Measurements from ENCODE around the gene ARHGAP1.
"Not testable (repeated sequence)": the region's sequence is repeated elsewhere in the genome, so short reads cannot be mapped to it uniquely, and the experiment has no call there.

ARHGAP1 gene

DNA sequence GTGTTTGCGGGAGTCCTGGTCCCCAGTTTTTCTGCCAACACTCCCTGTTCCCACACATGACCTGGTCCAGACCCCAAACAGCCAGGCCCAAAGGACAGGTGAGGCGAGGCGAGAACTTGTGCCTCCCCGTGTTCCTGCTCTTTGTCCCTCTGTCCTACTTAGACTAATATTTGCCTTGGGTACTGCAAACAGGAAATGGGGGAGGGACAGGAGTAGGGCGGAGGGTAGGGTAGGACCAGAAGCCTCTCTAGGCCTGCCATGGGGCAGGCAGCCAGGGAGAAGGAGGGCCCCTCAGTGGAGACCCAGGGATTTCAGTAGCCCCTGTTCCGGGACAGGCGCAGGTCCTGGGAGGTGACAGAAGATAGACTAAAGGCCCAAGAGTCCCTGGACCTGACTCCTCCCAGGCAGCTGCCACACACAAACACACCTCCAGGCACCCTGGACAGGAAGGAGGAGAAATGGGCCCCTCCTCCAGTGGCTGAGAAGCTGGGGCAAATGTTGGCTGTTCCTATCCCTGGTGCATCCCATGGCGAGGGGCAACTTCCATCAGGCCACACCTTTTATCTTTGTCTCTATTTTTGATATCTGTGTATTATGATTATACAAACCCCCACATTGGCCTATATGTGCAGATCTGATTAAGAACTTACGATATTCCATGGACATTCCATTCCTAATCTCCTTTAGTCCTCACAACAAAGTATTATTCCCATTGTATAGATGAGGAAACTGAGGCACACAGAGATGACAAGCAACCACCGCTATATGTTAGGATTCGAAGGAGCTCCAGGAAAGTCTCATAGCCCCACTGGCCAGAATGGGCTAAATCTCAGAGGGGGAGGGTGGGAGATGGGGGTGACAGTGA lies 18.0 kb upstream of the ARHGAP1 start:
- Histone ChIP-seq H3K4me1 (peaks cover under 1 to 13% (median 9%) of the 10 kb centered on the region in 10 experiments; a peak in 17 of 20 replicates), H4K20me1 (no peaks in the 10 kb centered on the region), H3K36me3 (no peaks in the 10 kb centered on the region), H3K4me2 (peak overlapping the region in 6 of 11 experiments; percentile 12 to 52 (median 31); a peak in 8 of 22 replicates), H3K27ac (peak overlapping the region in 5 of 11 experiments; percentile 5 to 60 (median 40); a peak in 5 of 22 replicates), H3K27me3 (no peaks in the 10 kb centered on the region), H3K9ac (peak overlapping the region in 4 of 11 experiments; percentile 6 to 23 (median 14); a peak in 3 of 22 replicates), H3K4me3 (no peak overlapping the region), H3K9me3 (replicated peaks in 1 of 11) (no peaks in the 10 kb centered on the region)
- no peak for TF ChIP-seq Cebpa-rat (IDR thresholded peaks at IDR 0.05)

DNA sequence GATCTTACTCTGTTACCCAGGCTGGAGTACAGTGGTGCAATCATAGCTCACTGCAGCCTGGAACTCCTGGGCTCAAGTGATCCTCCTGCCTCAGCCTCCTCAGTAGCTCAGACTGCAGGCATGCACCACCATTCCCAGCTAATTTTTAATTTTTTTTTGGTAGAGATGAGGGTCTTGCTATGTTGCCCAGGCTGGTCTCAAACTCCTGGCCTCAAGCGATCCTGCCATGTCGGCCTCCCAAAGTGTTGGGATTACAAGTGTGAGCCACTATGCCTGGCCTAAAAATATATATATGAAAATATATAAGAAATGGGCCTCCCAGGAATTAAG lies 17.4 kb upstream of the ARHGAP1 start:
- not testable (repeated sequence) for H4K20me1 ChIP-seq; H3K9me3 ChIP-seq (replicated peaks in 1 of 11); H3K4me3 ChIP-seq; H3K27me3 ChIP-seq; H3K36me3 ChIP-seq
- peak overlapping the region in 2 of 11 experiments; percentile 8 to 23; a peak in 1 of 22 replicates for H3K9ac ChIP-seq
- H3K4me2 ChIP-seq = peak overlapping the region in 6 of 11 experiments; percentile 12 to 52 (median 31); a peak in 7 of 22 replicates
- H3K4me1 ChIP-seq = peaks cover 0 to 13% (median 6%) of the 10 kb centered on the region in 10 experiments; a peak in 13 of 20 replicates
- peak overlapping the region in 5 of 11 experiments; percentile 5 to 60 (median 40); a peak in 5 of 22 replicates for H3K27ac ChIP-seq

DNA sequence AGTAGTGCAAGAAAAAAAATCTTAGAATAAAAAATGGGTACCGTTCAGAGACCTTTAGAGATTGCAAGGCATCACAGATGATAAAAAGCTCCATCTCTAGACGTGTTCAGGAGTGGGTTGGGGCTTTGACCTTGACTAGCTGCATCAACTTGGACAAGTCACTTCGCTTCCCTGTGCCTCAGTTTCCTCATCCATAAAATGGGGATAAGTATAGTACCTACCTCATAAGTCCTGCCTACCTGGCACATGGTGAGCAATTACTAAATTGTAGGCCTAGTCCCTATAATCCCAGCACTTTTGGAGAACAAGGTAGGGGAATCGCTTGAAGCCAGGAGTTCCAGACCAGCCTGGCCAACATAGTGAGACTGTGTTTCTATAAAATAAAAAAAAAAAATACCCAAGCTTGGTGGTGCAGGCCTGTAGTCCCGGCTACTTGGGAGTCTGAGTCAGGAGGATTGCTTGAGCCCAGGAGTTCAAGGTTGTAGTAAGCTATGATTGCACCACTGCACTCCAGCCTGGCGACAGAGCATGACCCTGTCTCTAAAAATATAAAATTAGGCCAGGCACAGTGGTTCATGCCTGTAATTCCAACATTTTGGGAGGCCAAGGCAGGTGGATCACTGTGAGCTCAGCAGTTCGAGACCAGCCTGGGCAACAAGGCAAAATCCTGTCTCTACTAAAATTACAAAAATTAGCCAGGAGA lies 12.6 kb upstream of the ARHGAP1 start:
- Histone ChIP-seq H3K27me3 (no peaks in the 10 kb centered on the region), H3K9ac (no peak overlapping the region), H3K4me2 (no peak overlapping the region), H3K9me3 (replicated peaks in 1 of 11) (no peaks in the 10 kb centered on the region), H3K4me3 (no peak overlapping the region), H3K4me1 (peaks cover 0 to 9% (median 2%) of the 10 kb centered on the region in 10 experiments; a peak in 12 of 20 replicates), H3K27ac (no peak overlapping the region), H4K20me1 (peaks cover 0 to 9% (median 0%) of the 10 kb centered on the region in 11 experiments; a peak in 2 of 22 replicates), H3K36me3 (peaks cover 6 to 29% (median 12%) of the 10 kb centered on the region in 11 experiments; a peak in 19 of 22 replicates)
- no peak for TF ChIP-seq Cebpa-rat (IDR thresholded peaks at IDR 0.05)

DNA sequence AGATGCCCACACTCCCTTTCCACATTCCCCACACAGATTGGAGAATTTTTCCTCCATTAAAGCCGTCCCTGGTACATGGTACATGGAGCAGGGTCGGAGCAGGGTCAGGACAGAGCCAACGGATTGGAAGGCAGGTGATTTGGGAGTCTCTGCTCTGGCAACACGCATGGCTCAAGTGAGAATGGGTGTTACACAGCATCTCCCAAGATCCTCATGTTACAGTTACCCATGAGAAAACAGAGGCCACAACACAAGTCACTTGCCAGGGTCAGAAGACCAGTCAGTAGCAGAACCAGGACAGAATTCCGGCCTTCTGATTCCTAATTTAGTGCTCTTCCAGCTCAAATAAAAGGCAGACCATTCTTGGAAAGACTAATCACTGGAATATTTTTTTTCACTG lies 10.9 kb upstream of the ARHGAP1 start:
- Histone ChIP-seq H3K27ac (no peak overlapping the region), H3K4me1 (peaks cover 0 to 7% (median 0%) of the 10 kb centered on the region in 10 experiments; a peak in 2 of 20 replicates), H3K4me2 (no peak overlapping the region), H3K9ac (no peak overlapping the region), H3K36me3 (peaks cover 23 to 46% (median 30%) of the 10 kb centered on the region in 11 experiments), H3K4me3 (no peak overlapping the region), H4K20me1 (peaks cover 0 to 24% (median 13%) of the 10 kb centered on the region in 11 experiments; a peak in 15 of 22 replicates), H3K9me3 (replicated peaks in 1 of 11) (no peaks in the 10 kb centered on the region), H3K27me3 (no peaks in the 10 kb centered on the region)
- TF ChIP-seq Cebpa-rat (IDR thresholded peaks at IDR 0.05) = no peak

DNA sequence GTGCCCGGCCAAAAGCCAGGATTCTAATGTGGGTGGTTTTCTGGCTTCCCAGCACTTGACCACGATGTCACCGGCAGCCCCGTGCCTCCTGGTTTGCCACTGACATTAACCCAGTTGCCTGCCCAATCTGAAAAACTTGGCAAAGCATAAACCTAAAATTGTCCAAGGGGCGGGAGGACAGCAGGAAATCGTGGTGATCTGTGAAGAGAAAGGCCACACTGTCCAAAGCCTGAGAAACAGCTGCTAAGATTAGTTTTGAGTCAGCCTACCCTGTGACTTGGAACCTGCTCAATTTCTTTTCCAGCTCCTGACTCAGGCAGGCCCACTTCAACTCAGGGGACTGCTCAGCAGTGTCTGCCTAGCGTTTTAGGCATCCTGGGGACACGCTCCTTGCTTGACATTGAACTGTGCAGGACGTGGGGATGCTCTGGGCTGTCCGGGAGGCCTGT lies 10.4 kb upstream of the ARHGAP1 start:
- H3K4me3 ChIP-seq = no peak overlapping the region
- H3K4me2 ChIP-seq = no peak overlapping the region
- H4K20me1 ChIP-seq = peaks cover 0 to 29% (median 17%) of the 10 kb centered on the region in 11 experiments; a peak in 16 of 22 replicates
- H3K27ac ChIP-seq = no peak overlapping the region; a peak in 1 of 22 replicates
- no peaks in the 10 kb centered on the region for H3K9me3 ChIP-seq (replicated peaks in 1 of 11)
- peaks cover 0 to 7% (median 0%) of the 10 kb centered on the region in 10 experiments; a peak in 2 of 20 replicates for H3K4me1 ChIP-seq
- peaks cover 28 to 51% (median 34%) of the 10 kb centered on the region in 11 experiments for H3K36me3 ChIP-seq
- no peak for TF ChIP-seq Cebpa-rat (IDR thresholded peaks at IDR 0.05)
- no peak overlapping the region for H3K9ac ChIP-seq
- no peaks in the 10 kb centered on the region for H3K27me3 ChIP-seq

DNA sequence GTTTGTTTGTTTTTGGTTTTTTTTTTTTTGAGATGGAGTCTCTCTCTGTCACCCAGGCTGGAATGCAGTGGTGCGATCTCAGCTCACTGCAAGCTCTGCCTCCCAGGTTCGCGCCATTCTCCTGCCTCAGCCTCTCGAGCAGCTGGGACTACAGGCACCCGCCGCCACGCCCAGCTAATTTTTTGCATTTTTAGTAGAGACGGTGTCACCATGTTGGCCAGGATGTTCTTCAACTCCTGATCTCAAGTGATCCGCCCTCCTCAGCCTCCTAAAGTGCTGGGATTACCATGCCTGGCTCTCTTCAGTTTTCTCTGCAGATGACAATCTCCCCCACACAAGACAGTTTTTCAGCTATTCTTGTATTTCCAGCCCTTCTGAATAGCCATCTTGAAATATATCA lies 8.9 kb upstream of the ARHGAP1 start:
- peaks cover 0 to 44% (median 32%) of the 10 kb centered on the region in 11 experiments; a peak in 17 of 22 replicates for H4K20me1 ChIP-seq
- H3K27ac ChIP-seq; H3K4me3 ChIP-seq; H3K9ac ChIP-seq; H3K4me2 ChIP-seq; H3K9me3 ChIP-seq (replicated peaks in 1 of 11); H3K4me1 ChIP-seq; H3K27me3 ChIP-seq: not testable (repeated sequence)
- H3K36me3 ChIP-seq = peaks cover 43 to 66% (median 49%) of the 10 kb centered on the region in 11 experiments

DNA sequence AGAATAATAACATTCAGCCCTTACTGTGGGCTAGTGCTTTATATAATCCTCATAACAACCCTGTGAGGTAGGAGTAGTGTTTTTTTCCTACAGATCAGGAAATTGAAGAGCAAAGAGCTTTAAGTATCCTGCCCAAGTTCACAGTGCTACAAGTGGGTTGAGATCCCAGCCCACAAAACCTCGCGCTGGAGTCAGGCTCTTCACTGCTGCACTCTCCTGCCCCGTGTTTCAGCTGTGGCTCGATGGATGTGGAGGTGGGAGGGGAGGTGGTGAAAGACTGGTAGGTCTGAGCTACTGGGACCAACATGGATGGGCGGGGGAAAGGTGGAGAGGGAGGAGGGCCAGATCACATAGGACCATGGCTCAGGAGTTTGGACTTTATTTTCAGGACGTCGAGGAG lies 6.5 kb upstream of the ARHGAP1 start:
- 0 out of 22 replicates have a peak overlapping the region, but pooled peaks of 1 of the 11 experiments have one; percentile 6 for H3K9ac ChIP-seq
- peaks cover 14 to 16% (median 15%) of the 10 kb centered on the region in 10 experiments for H3K4me1 ChIP-seq
- H4K20me1 ChIP-seq = peaks cover 0 to 59% (median 43%) of the 10 kb centered on the region in 11 experiments; a peak in 17 of 22 replicates
- no peak overlapping the region for H3K4me2 ChIP-seq
- no peak for TF ChIP-seq Cebpa-rat (IDR thresholded peaks at IDR 0.05)
- no peak overlapping the region for H3K4me3 ChIP-seq
- H3K27ac ChIP-seq = no peak overlapping the region
- H3K27me3 ChIP-seq = no peaks in the 10 kb centered on the region
- H3K9me3 ChIP-seq (replicated peaks in 1 of 11) = no peaks in the 10 kb centered on the region
- H3K36me3 ChIP-seq = peaks cover 66 to 90% (median 74%) of the 10 kb centered on the region in 11 experiments

DNA sequence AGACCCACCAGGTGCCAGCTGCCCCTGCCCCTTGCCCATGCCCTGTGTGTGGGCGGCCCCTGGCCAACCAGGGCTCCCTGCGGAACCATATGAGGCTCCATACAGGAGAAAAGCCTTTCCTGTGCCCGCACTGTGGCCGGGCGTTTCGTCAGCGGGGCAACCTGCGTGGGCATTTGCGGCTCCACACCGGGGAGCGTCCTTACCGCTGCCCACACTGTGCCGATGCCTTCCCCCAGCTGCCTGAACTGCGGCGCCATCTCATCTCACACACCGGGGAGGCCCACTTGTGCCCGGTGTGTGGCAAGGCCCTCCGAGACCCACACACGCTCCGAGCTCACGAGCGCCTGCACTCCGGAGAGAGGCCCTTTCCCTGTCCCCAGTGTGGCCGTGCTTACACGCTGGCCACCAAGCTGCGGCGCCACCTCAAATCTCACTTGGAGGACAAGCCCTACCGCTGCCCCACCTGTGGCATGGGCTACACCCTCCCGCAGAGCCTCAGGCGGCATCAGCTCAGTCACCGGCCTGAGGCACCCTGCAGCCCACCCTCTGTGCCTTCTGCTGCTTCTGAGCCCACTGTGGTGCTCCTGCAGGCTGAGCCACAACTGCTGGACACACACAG lies 4.8 kb upstream of the ARHGAP1 start:
- Histone ChIP-seq H3K36me3 (peaks cover 66 to 84% (median 74%) of the 10 kb centered on the region in 11 experiments), H3K27me3 (no peaks in the 10 kb centered on the region), H3K4me3 (no peak overlapping the region), H3K9me3 (replicated peaks in 1 of 11) (no peaks in the 10 kb centered on the region), H3K4me1 (peaks cover 18 to 21% (median 20%) of the 10 kb centered on the region in 10 experiments), H3K9ac (no peak overlapping the region), H3K27ac (no peak overlapping the region), H3K4me2 (no peak overlapping the region), H4K20me1 (peaks cover 0 to 66% (median 43%) of the 10 kb centered on the region in 11 experiments; a peak in 17 of 22 replicates)
- no peak for TF ChIP-seq Cebpa-rat (IDR thresholded peaks at IDR 0.05)

Data from BLaER1 treated with 17β-estradiol and CSF1 and Interleukin-3, amounts not matched to agents 10 nM and 100 nM (cell line).